Hematopoietic multipotent progenitor cell treated with erythropoietin and hydrocortisone succinate and interleukin-3 and kit ligand, for 17 days (in vitro differentiated cells): ENCODE data around the gene RRBP1.
A peak's percentile ranks its signal among the peaks of the same experiment; 100 is the strongest.

Experiments
- DNase-seq: peaks from one replicate; pipeline ENCODE4 v3.0.0-alpha.2; 2015; ENCODE audit warnings: low spot score

Gene RRBP1

GRCh38 chr20:17620371-17621228, 61.4 kb downstream of the RRBP1 start:
- DNase-seq = no peak

GRCh38 chr20:17619351-17620093, 62.5 kb downstream of the RRBP1 start:
- DNase-seq = no peak

GRCh38 chr20:17618673-17619013, 63.4 kb downstream of the RRBP1 start:
- DNase-seq = no peak

GRCh38 chr20:17617868-17618672, 64.0 kb downstream of the RRBP1 start:
- no peak for DNase-seq

- peak; percentile 32 for DNase-seq
Measured at GRCh38 chr20:17617212-17617867, 64.7 kb downstream of the RRBP1 start.

- DNase-seq = no peak
Measured at GRCh38 chr20:17616480-17617211, 65.4 kb downstream of the RRBP1 start.

GRCh38 chr20:17615645-17616479, 66.2 kb downstream of the RRBP1 start:
- DNase-seq = no peak

- no peak for DNase-seq
Measured at GRCh38 chr20:17614812-17615644, 67.0 kb downstream of the RRBP1 start.

GRCh38 chr20:17614176-17614811, 67.7 kb downstream of the RRBP1 start:
- DNase-seq = no peak

- no peak for DNase-seq
Measured at GRCh38 chr20:17613328-17614175, 68.5 kb downstream of the RRBP1 start.

- DNase-seq = no peak
Measured at GRCh38 chr20:17612992-17613327, 69.1 kb downstream of the RRBP1 start.

GRCh38 chr20:17612287-17612991, 69.6 kb downstream of the RRBP1 start:
- DNase-seq = no peak

GRCh38 chr20:17611540-17612286, 70.3 kb downstream of the RRBP1 start:
- DNase-seq = no peak

GRCh38 chr20:17611290-17611539, 70.8 kb downstream of the RRBP1 start:
- no peak for DNase-seq

- no peak for DNase-seq
Measured at GRCh38 chr20:17610566-17611289, 71.3 kb downstream of the RRBP1 start.

- no peak for DNase-seq
Measured at GRCh38 chr20:17609811-17610377, 72.1 kb downstream of the RRBP1 start.
